GM12891 (cell line): Measurements from ENCODE around the gene TMC7.

ENCODE experiments used
- DNase-seq: peaks from one replicate; pipeline ENCODE4 v3.0.0; 2011; ENCODE audit warnings: low spot score; ENCODE audit not compliant: insufficient read length
- FAIRE-seq: peaks from 2 replicates; lab custom pipeline; 2011; peaks lifted over from hg19 to GRCh38; lab: Jason Lieb, UNC
- PAX5 ChIP-seq: IDR thresholded peaks from 2 replicates; pipeline ENCODE4 v1.6.1; 2011; ENCODE audit warnings: low read length, moderate library complexity, mild to moderate bottlenecking; ENCODE audit not compliant: insufficient read depth, severe bottlenecking
- POLR2A ChIP-seq: IDR thresholded peaks from 2 replicates; pipeline ENCODE4 v1.6.1; 2011; ENCODE audit warnings: low read depth, low read length, control low read depth
- POLR2AphosphoS5 ChIP-seq: IDR thresholded peaks from 2 replicates; pipeline ENCODE4 v1.6.1; 2011; ENCODE audit warnings: low read depth, low read length, control low read depth
- POU2F2 ChIP-seq: IDR thresholded peaks from 2 replicates; pipeline ENCODE4 v1.6.1; 2011; ENCODE audit warnings: low read depth, mild to moderate bottlenecking, control low read depth, low read length, moderate library complexity
- SPI1 ChIP-seq: IDR thresholded peaks from 2 replicates; pipeline ENCODE4 v1.6.1; 2011; ENCODE audit warnings: low read depth, low read length, control low read depth
- TAF1 ChIP-seq: IDR thresholded peaks from 2 replicates; pipeline ENCODE4 v1.6.1; 2011; ENCODE audit warnings: low read depth, low read length, control low read depth

Gene TMC7

DNA sequence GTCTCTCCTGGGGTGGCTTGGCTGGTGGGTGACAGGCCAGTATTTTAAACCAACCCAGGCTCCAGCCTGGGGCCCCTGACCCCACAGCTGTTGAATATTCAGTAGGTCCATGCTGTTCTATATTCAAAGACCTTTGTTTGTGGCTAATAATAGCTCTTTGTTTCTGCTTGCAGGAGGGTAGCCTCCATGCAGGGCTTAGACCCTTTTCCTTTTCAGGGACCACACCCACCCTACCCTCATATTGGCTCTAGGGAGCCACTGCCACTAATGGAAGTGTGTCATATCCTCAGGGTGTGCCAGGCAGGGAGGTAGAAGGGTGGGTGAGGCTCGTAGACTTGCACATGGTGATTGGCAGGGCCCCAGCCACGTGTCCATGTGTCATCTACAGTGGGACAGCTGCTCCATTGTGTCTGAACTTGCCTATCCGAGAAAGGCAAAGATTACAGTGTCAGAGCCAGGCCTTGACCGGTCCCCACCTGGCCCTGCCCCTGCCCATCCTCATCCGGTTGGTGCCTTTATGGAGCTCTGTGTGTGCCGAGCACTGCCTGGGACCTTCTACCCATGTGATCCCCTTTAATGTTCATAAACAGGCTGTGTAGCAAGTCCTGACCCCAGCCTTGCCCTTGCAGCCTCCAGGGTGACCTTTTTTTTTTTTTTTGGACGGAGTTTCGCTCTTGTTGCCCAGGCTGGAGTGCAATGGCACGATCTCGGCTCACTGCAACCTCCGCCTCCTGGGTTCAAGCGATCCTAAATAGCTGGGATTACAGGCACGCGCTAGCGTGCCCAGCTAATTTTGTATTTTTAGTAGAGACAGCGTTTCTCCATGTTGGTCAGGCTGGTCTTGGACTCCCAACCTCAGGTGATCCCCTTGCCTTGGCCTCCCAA, 22.1 kb downstream of the TMC7 start:
- DNase-seq (no peak), FAIRE-seq (no peak)
- TF ChIP-seq PAX5, result no peak
- no peak for TF ChIP-seq POLR2A
- TF ChIP-seq POU2F2, result no peak
- TF ChIP-seq SPI1, result no peak
- no peak for TF ChIP-seq TAF1
- no peak for TF ChIP-seq POLR2AphosphoS5

DNA sequence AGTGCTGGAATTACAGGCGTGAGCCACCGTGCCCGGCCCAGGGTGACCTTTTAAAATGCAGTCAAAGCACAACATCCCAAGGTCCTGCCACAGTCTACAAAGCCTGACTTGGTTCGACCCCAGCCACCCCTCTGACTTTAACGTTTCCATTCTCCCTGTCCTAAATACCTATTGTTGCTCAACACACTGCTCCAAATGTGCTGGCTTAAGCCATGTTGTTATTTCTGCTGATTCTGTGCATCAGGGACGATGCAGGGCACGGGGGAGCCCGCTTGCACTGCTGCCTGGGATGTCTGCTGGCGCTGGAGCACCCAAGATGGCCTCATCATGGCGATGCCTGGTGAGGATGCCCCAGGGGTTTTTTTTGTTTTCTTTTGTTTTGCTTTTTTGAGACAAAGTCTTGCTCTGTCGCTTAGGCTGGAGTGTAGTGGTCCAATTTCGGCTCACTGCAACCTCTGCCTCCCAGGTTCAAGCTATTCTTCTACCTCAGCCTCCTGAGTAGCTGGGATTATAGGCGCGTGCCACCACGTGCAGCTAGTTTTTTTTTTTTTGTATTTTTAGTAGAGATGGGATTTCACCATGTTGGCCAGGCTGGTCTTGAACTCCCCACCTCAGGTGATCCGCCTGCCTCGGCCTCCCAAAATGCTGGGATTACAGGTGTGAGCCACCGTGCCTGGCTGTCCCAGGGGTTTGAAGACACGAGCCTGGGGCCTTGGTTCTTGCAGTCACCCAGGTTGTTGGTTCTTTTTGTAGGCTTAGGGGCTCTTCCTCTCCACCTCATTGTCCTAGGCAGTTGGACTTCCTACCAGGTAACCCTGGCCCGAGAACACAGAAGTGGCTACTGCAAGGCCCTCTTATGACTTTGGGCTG, 22.9 kb downstream of the TMC7 start:
- FAIRE-seq, result no peak
- DNase-seq, result no peak
- TF ChIP-seq SPI1 (no peak), PAX5 (no peak), POLR2A (no peak), POU2F2 (no peak), POLR2AphosphoS5 (no peak), TAF1 (no peak)

DNA sequence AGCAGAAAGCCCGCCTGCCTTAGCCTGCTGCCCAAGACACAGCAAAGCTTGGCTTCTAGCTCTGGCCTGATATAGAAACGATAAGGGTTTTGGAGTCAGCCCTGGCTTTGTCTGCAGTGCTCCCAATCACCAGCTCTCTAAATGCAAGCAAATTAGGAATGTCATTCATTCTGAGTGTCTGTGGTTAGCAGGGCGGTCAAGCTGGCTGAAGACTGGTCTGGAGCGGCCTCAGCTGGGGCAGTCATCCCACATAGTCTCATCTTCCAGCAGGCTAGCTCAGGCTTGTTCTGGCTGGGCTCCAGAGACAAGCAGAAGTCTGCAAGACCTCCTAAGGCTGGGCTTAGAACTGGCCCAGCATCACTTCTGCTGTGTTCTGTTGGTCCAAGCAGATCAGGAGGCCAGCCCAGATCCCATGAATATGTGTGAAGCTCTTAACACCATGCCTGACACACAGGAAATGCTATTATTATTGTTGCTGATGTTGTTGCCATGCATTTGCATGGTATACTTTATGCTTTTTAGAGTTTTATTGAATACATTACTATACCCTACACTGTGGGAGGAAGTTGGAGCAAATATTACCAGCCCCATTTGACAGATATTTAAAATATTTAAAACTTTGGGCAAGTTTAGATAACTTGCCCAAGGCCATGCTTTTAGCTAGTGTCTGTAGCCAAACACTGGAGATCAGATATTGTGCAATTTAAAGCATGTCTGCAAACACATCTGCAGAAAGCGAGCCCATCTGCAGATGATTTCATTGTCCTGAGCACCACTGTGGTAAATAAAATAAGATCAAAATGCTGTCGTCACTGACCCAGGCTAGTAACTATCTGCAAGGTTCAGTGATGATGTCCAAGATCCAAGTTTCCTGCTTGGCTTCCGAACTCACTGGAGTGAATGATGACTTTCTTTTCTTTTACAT, 24.8 kb downstream of the TMC7 start:
- FAIRE-seq (no peak), DNase-seq (no peak)
- TF ChIP-seq PAX5 (no peak), POLR2AphosphoS5 (no peak), POLR2A (no peak), SPI1 (no peak)

DNA sequence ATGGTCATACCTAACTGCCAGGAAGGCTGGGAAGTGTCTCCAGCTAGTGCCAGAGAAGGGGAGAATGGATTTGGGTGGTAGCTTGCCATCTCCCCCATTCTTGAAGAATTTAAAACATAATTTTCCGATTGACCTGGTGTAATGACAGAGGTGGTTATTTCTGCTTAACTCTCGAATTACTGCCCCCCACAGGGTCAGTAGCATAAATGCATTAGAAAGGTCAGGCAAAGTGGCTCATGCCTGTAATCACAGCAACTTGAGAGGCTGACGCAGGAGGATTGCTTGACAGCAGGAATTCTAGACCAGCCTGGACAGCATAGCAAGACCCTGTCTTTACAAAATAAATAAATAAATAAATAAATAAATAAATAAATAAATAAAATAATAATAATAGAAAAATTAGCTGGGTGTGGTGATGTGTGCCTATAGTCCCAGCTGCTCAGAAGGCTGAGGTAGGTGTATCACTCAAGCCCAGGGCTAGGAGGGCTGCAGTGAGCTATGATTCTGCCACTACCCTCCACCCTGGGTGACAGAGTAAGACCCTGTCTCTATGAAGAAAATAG, 27.5 kb downstream of the TMC7 start:
- DNase-seq (no peak), FAIRE-seq (no peak)
- TF ChIP-seq PAX5 (no peak), POLR2AphosphoS5 (no peak), POU2F2 (no peak), TAF1 (no peak), POLR2A (no peak), SPI1 (no peak)

DNA sequence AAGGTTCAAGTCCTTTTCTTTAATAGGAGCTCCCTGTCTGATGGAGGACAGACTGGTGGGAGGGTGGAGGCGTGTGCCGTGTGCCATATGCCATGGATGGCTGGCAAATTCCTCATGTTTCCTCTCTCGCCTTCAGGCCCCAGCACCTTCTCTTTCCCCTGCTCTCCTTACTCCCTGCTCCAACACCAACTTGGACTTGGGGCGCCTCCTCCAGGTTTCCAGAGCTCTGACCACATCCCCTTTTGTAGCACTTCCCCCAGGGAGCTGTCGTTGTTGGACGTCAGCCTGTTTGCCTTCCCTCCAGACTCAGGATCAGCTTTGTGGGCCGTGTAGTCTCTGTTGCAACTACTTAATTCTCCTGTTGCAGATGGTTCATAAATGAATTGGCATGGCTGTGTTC, 30.7 kb downstream of the TMC7 start:
- TF ChIP-seq POLR2AphosphoS5, result no peak
- no peak for TF ChIP-seq TAF1
- no peak for TF ChIP-seq POU2F2
- TF ChIP-seq SPI1, result no peak
- no peak for TF ChIP-seq PAX5
- TF ChIP-seq POLR2A, result no peak
- FAIRE-seq (no peak), DNase-seq (no peak)

DNA sequence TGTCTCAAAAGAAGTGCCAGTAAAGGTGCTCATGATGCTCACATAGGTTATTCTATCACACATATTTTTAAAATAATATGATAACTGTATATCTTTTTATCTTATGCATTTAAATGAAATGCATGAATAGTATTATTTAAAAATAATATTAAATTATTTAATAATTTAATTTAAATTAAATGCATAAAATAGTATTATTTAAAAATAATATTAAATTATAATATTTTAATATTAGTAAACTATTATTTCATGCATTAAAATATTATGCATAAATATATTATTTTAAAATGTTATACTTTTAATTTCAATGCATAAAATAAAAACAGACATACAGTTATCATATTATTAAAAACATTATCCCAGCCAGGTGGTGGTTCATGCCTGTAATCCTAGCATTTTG, 33.4 kb downstream of the TMC7 start:
- no peak for FAIRE-seq
- TF ChIP-seq SPI1 (no peak), POLR2A (no peak), POU2F2 (no peak), TAF1 (no peak), PAX5 (no peak), POLR2AphosphoS5 (no peak)
- no peak for DNase-seq

DNA sequence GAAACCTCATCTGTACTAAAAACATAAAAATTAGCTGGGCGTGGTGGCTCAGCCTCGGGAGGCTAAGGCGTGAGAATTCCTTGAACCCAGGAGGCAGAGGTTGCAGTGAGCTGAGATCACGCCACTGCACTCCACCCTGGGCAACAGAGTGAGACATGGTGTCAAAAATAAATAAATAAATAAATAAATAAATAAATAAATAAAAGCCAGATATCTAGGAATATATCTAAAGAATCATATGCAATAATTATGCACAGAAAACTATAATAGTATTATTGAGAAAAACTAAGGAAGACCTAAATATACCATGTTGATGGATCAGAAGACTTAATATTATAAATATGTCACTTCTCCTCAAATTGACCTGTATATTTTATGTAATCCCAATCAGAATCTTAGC, 37.0 kb downstream of the TMC7 start:
- FAIRE-seq (no peak), DNase-seq (no peak)
- TF ChIP-seq POLR2A (no peak), POU2F2 (no peak), TAF1 (no peak), PAX5 (no peak), SPI1 (no peak), POLR2AphosphoS5 (no peak)

DNA sequence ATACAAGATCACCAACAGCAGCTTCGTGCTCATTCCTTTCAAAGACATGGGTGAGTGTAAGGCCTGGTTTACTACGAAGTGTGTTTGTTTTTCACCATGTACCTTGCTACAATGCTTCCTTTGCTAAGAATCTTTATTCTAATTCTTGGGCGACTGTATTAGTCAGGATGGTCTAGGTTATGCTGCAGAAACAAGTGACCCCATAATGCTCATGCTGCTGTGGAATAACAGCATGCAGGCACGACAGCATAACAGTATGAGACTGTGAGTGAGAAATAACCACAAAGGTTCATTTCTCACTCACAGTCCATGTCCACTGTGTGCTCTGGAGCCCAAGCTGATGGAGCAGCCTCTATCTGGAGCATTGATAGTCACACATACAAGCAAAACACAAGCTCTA, 38.0 kb downstream of the TMC7 start:
- DNase-seq (no peak), FAIRE-seq (no peak)
- TF ChIP-seq PAX5 (no peak), TAF1 (no peak)
